Transverse colon (tissue), 4 donors: Measurements from ENCODE around the gene TSR3. TPM values are rescaled to one million over a fixed set of nuclear protein-coding genes. Genes with fewer than 3 reads are reported as not detected.

ENCODE experiments used
- DNase-seq: peaks from one replicate; pipeline ENCODE4 v3.0.0-alpha.2; 2019
- H3K27ac ChIP-seq, 4 donors: fragments of 200-600 bp; sonication (generic); 2 replicates each; pipeline ENCODE4 v1.5.1; 2016 to 2018; ENCODE audit warnings: inconsistent platforms in 4 of 4
- H3K27me3 ChIP-seq: fragments of 200-600 bp; sonication (generic); 2 replicates; pipeline ENCODE4 v1.5.1; 2017; ENCODE audit warnings: inconsistent platforms
- H3K36me3 ChIP-seq, 4 donors: fragments of 200-600 bp; sonication (generic); 2 replicates each; pipeline ENCODE4 v1.5.1; 2017 to 2019; ENCODE audit warnings: inconsistent platforms in 4 of 4
- H3K4me1 ChIP-seq, 4 donors: fragments of 200-600 bp; sonication (generic); 2 replicates each; pipeline ENCODE4 v1.5.1; 2017 to 2020; ENCODE audit warnings: inconsistent platforms in 4 of 4
- H3K4me3 ChIP-seq, 4 donors: fragments of 200-600 bp; sonication (generic); 1 replicate in 1 of 4; 2 replicates in 3 of 4; pipeline versions ENCODE4 v1.5.1 to v1.6.1; 2017 to 2019; ENCODE audit warnings: inconsistent platforms in 4 of 4
- H3K9me3 ChIP-seq, 2 donors: fragments of 200-600 bp; sonication (generic); 2 replicates each; pipeline ENCODE4 v1.5.1; 2017 to 2019; ENCODE audit warnings: inconsistent platforms in 2 of 2
- CTCF ChIP-seq, 5 experiments: fragments of 200-600 bp in 3 of 5; fragments of 450-650 bp in 2 of 5; sonication (generic) in 3 of 5; IDR thresholded peaks; 1 replicate in 2 of 5; 2 replicates in 3 of 5; pipeline ENCODE4 v1.5.1; 2016 to 2017; ENCODE audit warnings: antibody characterized with exemption in 5 of 5, inconsistent platforms in 3 of 5, mild to moderate bottlenecking in 2 of 5, moderate library complexity in 1 of 5
- EP300 ChIP-seq: sonication (generic); formaldehyde crosslinking; IDR thresholded peaks from one replicate; pipeline ENCODE4 v1.6.1; 2017; ENCODE audit warnings: antibody characterized with exemption, low read depth
- POLR2A ChIP-seq: fragments of 450-650 bp; IDR thresholded peaks from one replicate; pipeline ENCODE4 v1.6.1; 2016; ENCODE audit warnings: antibody characterized with exemption, mild to moderate bottlenecking, moderate library complexity
- POLR2AphosphoS5 ChIP-seq, 3 donors: sonication (generic); formaldehyde crosslinking; IDR thresholded peaks; one replicate each; pipeline ENCODE4 v1.6.1; 2016; ENCODE audit warnings: antibody characterized with exemption in 3 of 3
- WGBS, 2 donors: methylation state at CpG; one replicate each; pipeline ENCODE4 v1.1.5; 2018; ENCODE audit warnings: low coverage in 1 of 2; 5-methylcytosine and 5-hydroxymethylcytosine counted together
- in situ Hi-C, 4 donors: fragments of 200-750 bp; cut with MboI; loops; one replicate each; pipeline versions ENCODE4 v1.15.0 to v1.15.1; 2017; ENCODE audit warnings: low sequenced_read_pairs in 3 of 4, low pct_ligation_motif_present in 1 of 4, low pct_unique_long_range_greater_than_20kb in 1 of 4
- intact Hi-C: fragments of 100-400 bp; cut with DNase I; formaldehyde crosslinking; loops from one replicate; pipeline ENCODE4 v1.15.1; 2023; ENCODE audit warnings: low total_unique reads
- total RNA-seq, 4 donors: library from RNA; depleted of rRNA; stranded (reverse); fragments of >200 nt; gene quantifications; one replicate each; pipeline ENCODE4 v1.1.0, GENCODE V29; 2016

TSR3 gene
- total RNA-seq, 4 donors from 2014 or later, result 56.4 to 135 (median 75.3) TPM

- in situ Hi-C loops (no loop called here), intact Hi-C loops (no loop called here)
- H3K9me3 ChIP-seq, result no peaks in the 10 kb centered on the region
- no peak overlapping the region for H3K4me3 ChIP-seq
- H3K27me3 ChIP-seq, result no peaks in the 10 kb centered on the region
- H3K36me3 ChIP-seq, result no peaks in the 10 kb centered on the region
- no peak overlapping the region for H3K27ac ChIP-seq
- TF ChIP-seq EP300, result no peak
- no peak for TF ChIP-seq CTCF (IDR thresholded peaks at IDR 0.05)
- TF ChIP-seq POLR2A, result no peak
- TF ChIP-seq POLR2AphosphoS5 (IDR thresholded peaks at IDR 0.05), result no peak
- WGBS, 2 donors, result 82 to 92% methylated on average over 5 to 16 of the region's 16 CpGs
- no peak for DNase-seq
- H3K4me1 ChIP-seq, result peaks cover 12 to 29% (median 27%) of the 10 kb centered on the region in 4 donors
These were observed 2.3 kb downstream of the TSR3 start for GRCh38 chr16:1349351-1349750.

DNA sequence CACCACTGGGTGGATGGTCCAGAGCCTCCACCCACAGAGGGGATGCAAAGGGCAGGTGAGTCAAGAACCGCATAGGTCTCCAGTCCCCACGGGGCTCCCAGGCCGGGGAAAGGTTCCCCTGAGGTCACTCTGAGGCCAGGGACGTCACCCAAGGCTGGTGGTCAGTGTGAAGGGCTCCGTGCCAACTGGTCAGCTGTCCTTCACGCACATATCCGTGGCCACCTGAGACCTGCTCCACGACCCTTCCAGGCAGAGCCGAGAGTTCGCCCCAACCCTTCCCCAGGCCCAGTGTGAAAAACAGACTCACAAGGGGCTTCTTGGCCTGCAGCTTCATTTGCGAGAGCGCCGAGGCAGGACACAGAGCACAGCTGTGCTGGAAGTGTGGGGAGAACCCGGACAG is 2.8 kb downstream of the TSR3 start:
- WGBS, 2 donors, result 83% methylated on average over 14 of the region's 14 CpGs; no CpG with 5 or more reads in 1 of the 2 donors
- no peak for DNase-seq
- in situ Hi-C loops (no loop called here), intact Hi-C loops (no loop called here)
- no peaks in the 10 kb centered on the region for H3K9me3 ChIP-seq
- peaks cover 12 to 33% (median 27%) of the 10 kb centered on the region in 4 donors for H3K4me1 ChIP-seq
- no peak for TF ChIP-seq POLR2A
- H3K36me3 ChIP-seq, result no peaks in the 10 kb centered on the region
- H3K27ac ChIP-seq, result no peak overlapping the region
- H3K4me3 ChIP-seq, result no peak overlapping the region
- H3K27me3 ChIP-seq, result no peaks in the 10 kb centered on the region

DNA sequence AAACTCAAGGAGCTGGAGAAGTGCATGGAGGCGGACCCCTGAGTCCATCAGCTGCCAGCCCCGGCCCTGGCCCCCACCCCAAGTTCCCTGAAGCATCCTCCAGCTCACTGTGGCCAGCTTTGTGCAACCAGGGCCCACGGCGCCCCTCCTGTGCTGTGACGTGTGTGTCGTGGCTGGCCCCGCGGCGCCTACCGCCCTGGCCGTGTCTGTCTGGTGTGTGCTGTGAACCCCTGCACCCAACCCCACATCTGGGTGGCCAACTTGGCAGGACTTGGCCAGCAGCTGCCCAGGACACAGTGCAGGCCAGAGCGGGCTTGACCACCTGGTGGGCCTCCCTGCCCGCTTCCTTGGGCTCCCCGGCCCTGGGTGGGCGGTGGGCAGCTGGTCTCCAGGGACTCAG is 3.2 kb downstream of the TSR3 start:
- Histone ChIP-seq H3K9me3 (no peaks in the 10 kb centered on the region), H3K36me3 (no peaks in the 10 kb centered on the region), H3K4me1 (peaks cover 12 to 31% (median 26%) of the 10 kb centered on the region in 4 donors), H3K27ac (no peak overlapping the region), H3K4me3 (no peak overlapping the region), H3K27me3 (no peaks in the 10 kb centered on the region)
- no peak for TF ChIP-seq POLR2AphosphoS5 (IDR thresholded peaks at IDR 0.05)
- TF ChIP-seq CTCF (IDR thresholded peaks at IDR 0.05), result no peak
- TF ChIP-seq POLR2A, result no peak
- no peak for TF ChIP-seq EP300
- no peak for DNase-seq
- intact Hi-C loops (no loop called here), in situ Hi-C loops (no loop called here)
- WGBS, 2 donors, result 97% methylated on average over 13 of the region's 15 CpGs; no CpG with 5 or more reads in 1 of the 2 donors

DNA sequence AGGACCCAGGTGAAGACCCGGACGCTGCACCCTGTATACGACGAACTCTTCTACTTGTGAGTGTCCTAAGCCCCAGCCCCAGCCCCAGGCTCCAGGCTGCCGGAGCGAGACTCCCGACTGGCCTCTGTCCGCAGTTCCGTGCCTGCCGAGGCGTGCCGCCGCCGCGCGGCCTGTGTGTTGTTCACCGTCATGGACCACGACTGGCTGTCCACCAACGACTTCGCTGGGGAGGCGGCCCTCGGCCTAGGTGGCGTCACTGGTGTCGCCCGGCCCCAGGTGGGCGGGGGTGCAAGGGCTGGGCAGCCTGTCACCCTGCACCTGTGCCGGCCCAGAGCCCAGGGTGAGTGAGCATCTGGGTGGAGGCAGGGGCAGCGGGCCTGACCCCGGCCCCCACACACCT is 3.7 kb downstream of the TSR3 start:
- no peaks in the 10 kb centered on the region for H3K27me3 ChIP-seq
- in situ Hi-C loops, result no loop called here
- DNase-seq, result no peak
- no peak overlapping the region for H3K4me3 ChIP-seq
- H3K27ac ChIP-seq, result no peak overlapping the region
- H3K36me3 ChIP-seq, result no peaks in the 10 kb centered on the region
- H3K4me1 ChIP-seq, result peaks cover 12 to 28% (median 24%) of the 10 kb centered on the region in 4 donors
- H3K9me3 ChIP-seq, result no peaks in the 10 kb centered on the region
- intact Hi-C loops, result no loop called here
- 93% methylated on average over 29 of the region's 29 CpGs; no CpG with 5 or more reads in 1 of the 2 donors for WGBS, 2 donors
- TF ChIP-seq CTCF (IDR thresholded peaks at IDR 0.05), result no peak
- TF ChIP-seq EP300, result no peak
- TF ChIP-seq POLR2AphosphoS5 (IDR thresholded peaks at IDR 0.05), result no peak

GRCh38 chr16:1347286-1347855 is 4.3 kb downstream of the TSR3 start:
- H3K36me3 ChIP-seq, result no peaks in the 10 kb centered on the region
- DNase-seq, result no peak
- peaks cover 13 to 27% (median 23%) of the 10 kb centered on the region in 4 donors for H3K4me1 ChIP-seq
- H3K9me3 ChIP-seq, result no peaks in the 10 kb centered on the region
- no peak overlapping the region for H3K4me3 ChIP-seq
- no peak overlapping the region for H3K27ac ChIP-seq
- in situ Hi-C loops, result no loop called here
- 88% methylated on average over 20 of the region's 31 CpGs; no CpG with 5 or more reads in 1 of the 2 donors for WGBS, 2 donors
- intact Hi-C loops, result no loop called here
- no peaks in the 10 kb centered on the region for H3K27me3 ChIP-seq
- TF ChIP-seq POLR2AphosphoS5 (IDR thresholded peaks at IDR 0.05), result no peak
- TF ChIP-seq POLR2A, result no peak
- no peak for TF ChIP-seq CTCF (IDR thresholded peaks at IDR 0.05)
- no peak for TF ChIP-seq EP300
